Fibroblast of mammary gland (primary cell): ENCODE data around the gene AMDHD2.
A peak's percentile ranks its signal among the peaks of the same experiment; 100 is the strongest.
"Not testable (repeated sequence)": the region's sequence is repeated elsewhere in the genome, so short reads cannot be mapped to it uniquely, and the experiment has no call there.

Source experiments
- DNase-seq: peaks from one replicate; pipeline ENCODE4 v3.0.0-alpha.2; 2010; ENCODE audit warnings: low read depth
- H3K4me3 ChIP-seq: 2 replicates; pipeline ENCODE4 v1.5.1; 2011; ENCODE audit warnings: low read depth, mild to moderate bottlenecking, low read length, moderate library complexity; ENCODE audit not compliant: control insufficient read depth
- CTCF ChIP-seq: conservative IDR thresholded peaks from 2 replicates; pipeline ENCODE4 v1.5.1; 2011; ENCODE audit warnings: low read depth, low read length, inconsistent platforms; ENCODE audit not compliant: control insufficient read depth, insufficient read depth

AMDHD2 gene

DNA sequence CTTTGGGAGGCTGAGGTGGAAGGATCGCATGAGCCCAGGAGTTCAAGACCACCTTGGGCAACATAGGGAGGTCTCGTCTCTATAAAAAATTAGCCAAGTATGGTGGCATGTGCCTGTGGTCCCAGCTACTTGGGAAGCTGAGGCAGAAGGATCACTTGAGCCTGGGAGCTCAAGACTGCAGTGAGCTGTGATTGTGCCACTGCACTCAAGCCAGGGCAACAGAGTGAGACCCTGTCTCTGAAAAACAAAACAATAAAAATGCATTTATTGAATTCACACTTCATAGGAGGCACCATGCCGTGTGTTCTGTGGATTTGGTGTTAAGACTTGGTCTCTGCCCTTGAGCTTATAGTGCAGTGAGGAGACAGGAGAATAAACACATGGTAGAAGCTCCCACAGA is 42.8 kb upstream of the AMDHD2 start:
- no peak for DNase-seq
- TF ChIP-seq CTCF, result no peak
- H3K4me3 ChIP-seq, result no peak overlapping the region

GRCh38 chr16:2478279-2478678 is 41.9 kb upstream of the AMDHD2 start:
- DNase-seq, result no peak
- no peak for TF ChIP-seq CTCF
- H3K4me3 ChIP-seq, result no peak overlapping the region

GRCh38 chr16:2479996-2480395 is 40.2 kb upstream of the AMDHD2 start:
- H3K4me3 ChIP-seq, DNase-seq: not testable (repeated sequence)

DNA sequence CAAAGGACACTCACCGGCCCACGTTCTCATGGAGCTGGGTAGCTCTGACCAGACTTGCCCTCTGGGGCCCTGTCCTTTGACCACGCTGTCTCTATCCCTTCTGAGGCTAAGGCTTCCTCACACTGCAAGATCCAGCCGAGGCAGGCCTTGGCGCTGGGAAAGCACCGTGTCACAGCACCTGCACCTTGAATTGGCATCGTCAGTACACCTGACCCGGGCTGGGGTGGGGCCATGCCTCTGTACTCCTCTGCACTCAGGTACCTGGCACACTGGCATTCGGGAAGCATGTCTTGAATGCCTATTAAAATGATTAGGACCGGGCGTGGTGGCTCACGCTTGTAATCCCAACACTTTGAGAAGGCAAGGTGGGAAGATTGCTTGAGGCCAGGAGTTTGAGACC is 39.2 kb upstream of the AMDHD2 start:
- no peak for TF ChIP-seq CTCF
- DNase-seq, result no peak

GRCh38 chr16:2481676-2482075 is 38.5 kb upstream of the AMDHD2 start:
- H3K4me3 ChIP-seq, result no peak overlapping the region
- no peak for TF ChIP-seq CTCF
- DNase-seq, result no peak

More for the DNA sequence above, 39.2 kb upstream of the AMDHD2 start:
- no peak overlapping the region for H3K4me3 ChIP-seq

DNA sequence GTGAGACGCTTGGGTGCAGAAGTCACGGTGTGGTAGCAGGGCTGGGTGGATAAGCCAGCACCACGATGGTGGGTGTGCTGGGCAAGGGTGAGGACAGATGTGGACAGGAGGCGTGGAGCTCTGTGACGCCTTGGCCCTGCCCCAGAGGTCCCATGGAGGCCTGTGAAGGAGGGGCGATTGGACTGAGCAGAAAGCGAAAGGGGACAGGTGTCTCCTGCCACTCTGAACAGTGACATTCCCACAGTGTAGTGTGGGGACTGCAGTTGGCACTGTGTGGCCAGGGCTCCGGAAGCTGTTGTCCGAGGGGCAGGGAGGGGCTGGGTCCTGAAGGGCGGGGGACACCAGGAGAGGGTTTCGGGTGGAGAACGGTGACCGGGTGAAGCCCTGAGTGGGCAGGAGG is 37.9 kb upstream of the AMDHD2 start:
- no peak for TF ChIP-seq CTCF
- H3K4me3 ChIP-seq, result no peak overlapping the region
- no peak for DNase-seq

DNA sequence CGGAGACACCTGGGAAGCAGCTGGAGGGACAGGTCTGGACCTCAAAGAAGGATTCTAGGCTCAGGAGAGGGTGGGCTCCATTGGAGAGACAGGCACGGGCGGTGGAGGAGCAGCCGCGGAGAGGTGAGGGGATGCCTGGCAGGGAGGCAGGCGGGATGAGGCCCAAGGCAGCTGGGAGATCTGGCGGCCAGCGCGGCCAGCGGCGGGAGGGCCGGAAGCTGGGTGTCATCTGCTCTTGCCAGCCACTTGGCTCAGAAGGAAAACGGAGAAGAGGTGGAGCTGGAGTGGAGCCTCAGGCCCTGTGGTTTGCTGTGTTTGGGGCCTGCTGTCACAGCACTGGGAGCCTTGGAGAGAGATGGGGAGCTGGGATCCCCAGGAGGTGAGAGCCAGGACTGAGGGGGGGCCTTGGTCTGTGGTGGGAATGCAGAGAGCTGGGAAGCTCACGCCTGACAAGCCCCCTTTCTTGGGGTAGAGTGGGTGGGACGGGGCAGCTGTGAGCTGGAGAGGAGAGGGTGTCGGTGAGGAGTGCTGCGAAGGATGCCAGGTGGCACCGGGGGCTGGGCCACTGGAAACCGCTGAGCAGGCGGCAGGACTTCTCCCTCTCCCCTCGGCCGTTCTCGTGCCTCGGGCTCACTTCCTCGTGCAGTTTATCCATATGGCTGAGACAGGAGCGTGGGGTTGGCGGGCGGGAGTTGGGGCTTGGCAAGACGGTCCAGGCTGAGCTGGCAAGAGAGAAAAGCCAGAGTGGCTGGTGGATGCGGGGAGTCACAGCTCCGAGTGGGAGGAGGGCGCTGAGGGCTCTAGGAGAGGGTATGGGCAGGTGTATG is 37.2 kb upstream of the AMDHD2 start:
- DNase-seq, result peak; percentile 59

More for the DNA sequence above, 37.2 kb upstream of the AMDHD2 start:
- H3K4me3 ChIP-seq, result peak overlapping the region; percentile 6
- TF ChIP-seq CTCF, result no peak
